Effector memory CD4-positive, alpha-beta T cell (primary cell): ENCODE results near the gene EPN1.

Experiments used
- DNase-seq, 3 donors: peaks; one replicate each; pipeline ENCODE4 v3.0.0-alpha.2; 2020
- H3K27ac ChIP-seq: 2 replicates; pipeline ENCODE4 v1.7.0; 2013; ENCODE audit warnings: mild to moderate bottlenecking, low read length, moderate library complexity; ENCODE audit not compliant: insufficient read depth, poor library complexity, severe bottlenecking
- H3K27me3 ChIP-seq: replicated peaks from 2 replicates; pipeline ENCODE4 v1.7.0; 2013; ENCODE audit warnings: mild to moderate bottlenecking, low read length; ENCODE audit not compliant: insufficient read depth, control insufficient read depth, poor library complexity, severe bottlenecking
- H3K36me3 ChIP-seq: 2 replicates; pipeline ENCODE4 v1.7.0; 2013; ENCODE audit warnings: mild to moderate bottlenecking, low read length, moderate library complexity; ENCODE audit not compliant: control insufficient read depth, insufficient read depth
- H3K4me1 ChIP-seq: 2 replicates; pipeline ENCODE4 v1.7.0; 2013; ENCODE audit warnings: low read length, mild to moderate bottlenecking; ENCODE audit not compliant: control insufficient read depth, insufficient read depth, poor library complexity, severe bottlenecking
- H3K4me3 ChIP-seq: 2 replicates; pipeline ENCODE4 v1.7.0; 2013; ENCODE audit warnings: low read length, low read depth, mild to moderate bottlenecking; ENCODE audit not compliant: insufficient read depth, poor library complexity, severe bottlenecking
- H3K9me3 ChIP-seq: 2 replicates; pipeline ENCODE4 v1.7.0; 2013; ENCODE audit warnings: mild to moderate bottlenecking, low read length, moderate library complexity; ENCODE audit not compliant: control insufficient read depth

Gene EPN1

DNA sequence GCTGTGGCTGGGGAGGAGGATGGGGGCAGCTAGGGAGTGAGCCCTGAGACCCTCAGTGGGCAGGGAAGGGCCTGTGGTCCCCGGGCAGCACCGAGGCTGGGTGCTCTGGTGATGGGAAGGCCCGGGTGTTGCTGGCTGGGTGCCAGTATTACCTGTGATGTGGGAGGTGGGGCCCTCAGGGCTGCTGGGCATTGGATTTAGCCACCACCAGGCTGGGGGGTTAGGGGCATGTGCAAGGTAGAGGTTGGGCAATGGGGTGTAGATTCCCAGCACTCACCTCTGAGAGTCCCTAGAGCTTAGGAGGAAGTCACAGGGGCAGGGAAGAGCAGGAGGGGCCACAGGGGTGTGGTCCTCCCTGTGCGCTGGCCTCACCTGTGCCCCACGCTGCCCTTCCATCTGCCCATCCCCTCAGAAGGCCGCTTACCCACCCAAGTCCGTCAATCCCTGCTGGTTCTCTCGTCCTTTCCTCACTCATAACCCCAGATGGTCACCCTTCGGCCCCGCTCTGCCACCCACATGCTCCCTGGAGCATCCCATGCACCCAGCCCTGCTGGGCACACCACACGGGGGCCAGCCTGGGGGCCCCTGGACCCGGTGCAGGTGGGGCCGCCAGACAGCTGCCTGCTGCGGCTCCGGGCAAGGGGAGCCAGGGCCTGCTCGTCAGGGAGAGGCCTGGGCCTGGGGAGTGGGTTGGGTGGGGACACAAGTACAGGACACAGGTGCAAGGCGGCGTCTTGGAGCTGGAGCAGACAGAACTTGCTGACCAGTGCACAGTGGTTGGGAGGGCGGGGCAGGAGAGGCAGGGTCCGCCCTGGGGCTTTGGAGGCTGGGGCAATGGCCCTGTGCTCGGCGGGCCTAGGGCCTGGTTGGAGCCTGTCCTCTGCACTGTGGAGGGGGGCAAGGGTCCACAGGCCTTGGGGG lies 12.5 kb downstream of the EPN1 start:
- no peaks in the 10 kb centered on the region for H3K27me3 ChIP-seq
- DNase-seq = no peak
- no peak overlapping the region for H3K27ac ChIP-seq
- no peak overlapping the region for H3K4me3 ChIP-seq
- no peaks in the 10 kb centered on the region for H3K4me1 ChIP-seq
- H3K9me3 ChIP-seq = no peaks in the 10 kb centered on the region
- H3K36me3 ChIP-seq = peaks cover 72% of the 10 kb centered on the region

DNA sequence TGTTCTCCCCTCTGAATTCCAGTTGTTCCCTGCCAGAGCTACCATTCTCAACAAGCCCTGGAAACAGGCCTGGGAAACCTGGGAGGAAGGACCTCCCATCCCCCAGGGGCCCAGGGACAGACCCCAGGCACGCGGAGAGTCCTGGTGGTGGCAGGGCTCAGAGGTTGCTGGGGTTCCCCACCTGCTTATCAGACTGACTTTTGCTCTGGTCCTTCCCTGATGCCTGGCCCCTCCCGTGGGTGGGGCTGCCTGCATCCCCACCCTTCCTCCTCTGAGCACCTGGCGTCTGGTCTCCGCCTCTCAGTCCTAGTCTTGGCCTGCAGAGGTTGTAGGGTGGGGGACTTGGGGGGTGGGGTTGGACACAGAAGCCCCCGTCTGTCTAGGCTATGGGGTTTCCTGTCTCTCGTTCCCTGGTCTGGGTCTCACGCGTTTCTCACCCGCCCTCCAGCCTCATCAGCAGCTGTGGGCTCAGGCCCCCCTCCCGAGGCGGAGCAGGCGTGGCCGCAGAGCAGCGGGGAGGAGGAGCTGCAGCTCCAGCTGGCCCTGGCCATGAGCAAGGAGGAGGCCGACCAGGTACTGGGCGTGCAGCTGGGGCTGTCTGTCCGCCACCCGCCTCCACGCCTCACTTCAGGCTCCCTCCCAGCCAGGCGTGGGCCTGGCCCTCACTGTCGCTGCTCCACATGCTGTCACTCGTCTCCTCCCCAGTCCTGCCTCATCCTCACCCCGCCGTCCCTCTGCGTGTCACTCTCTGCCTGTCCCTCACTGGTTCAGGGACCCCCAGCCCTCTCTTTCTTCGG lies 13.6 kb downstream of the EPN1 start:
- peaks cover 81% of the 10 kb centered on the region for H3K36me3 ChIP-seq
- no peaks in the 10 kb centered on the region for H3K27me3 ChIP-seq
- H3K4me1 ChIP-seq = no peaks in the 10 kb centered on the region
- no peak for DNase-seq
- no peak overlapping the region for H3K4me3 ChIP-seq
- H3K27ac ChIP-seq = no peak overlapping the region
- no peaks in the 10 kb centered on the region for H3K9me3 ChIP-seq

DNA sequence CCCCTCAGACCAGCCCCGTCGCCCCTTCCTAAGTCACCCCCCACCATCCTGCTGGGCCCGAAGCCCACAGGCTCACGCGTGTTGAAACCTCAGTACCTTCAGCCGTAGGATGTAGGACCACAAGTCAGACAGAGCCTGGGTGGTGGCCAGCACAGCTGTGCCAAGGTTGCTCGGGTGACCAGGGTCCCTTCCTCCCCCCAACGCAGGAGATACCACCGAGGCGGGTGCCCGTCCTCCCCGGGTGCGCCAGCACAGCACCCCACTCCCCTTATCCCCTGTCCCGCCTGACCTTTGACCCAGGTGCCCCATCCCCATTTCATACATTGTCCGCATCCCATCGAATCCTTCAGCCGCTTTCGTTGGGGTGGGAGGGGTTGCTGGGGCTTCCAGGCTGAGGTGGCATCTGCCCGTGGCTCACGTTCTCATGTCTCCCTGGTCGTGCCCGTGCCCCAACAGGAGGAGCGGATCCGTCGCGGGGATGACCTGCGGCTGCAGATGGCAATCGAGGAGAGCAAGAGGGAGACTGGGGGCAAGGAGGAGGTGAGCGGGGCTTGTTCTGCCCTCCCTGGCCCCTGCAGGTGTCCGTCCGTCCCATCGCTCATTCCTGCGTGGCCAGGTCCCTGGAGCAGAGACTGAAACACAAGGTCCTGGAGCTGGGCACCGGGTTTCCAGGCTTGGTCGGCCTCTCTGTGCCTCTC lies 14.5 kb downstream of the EPN1 start:
- DNase-seq = no peak
- no peak overlapping the region for H3K27ac ChIP-seq
- no peaks in the 10 kb centered on the region for H3K4me1 ChIP-seq
- H3K9me3 ChIP-seq = no peaks in the 10 kb centered on the region
- no peaks in the 10 kb centered on the region for H3K27me3 ChIP-seq
- no peak overlapping the region for H3K4me3 ChIP-seq
- peaks cover 82% of the 10 kb centered on the region for H3K36me3 ChIP-seq

DNA sequence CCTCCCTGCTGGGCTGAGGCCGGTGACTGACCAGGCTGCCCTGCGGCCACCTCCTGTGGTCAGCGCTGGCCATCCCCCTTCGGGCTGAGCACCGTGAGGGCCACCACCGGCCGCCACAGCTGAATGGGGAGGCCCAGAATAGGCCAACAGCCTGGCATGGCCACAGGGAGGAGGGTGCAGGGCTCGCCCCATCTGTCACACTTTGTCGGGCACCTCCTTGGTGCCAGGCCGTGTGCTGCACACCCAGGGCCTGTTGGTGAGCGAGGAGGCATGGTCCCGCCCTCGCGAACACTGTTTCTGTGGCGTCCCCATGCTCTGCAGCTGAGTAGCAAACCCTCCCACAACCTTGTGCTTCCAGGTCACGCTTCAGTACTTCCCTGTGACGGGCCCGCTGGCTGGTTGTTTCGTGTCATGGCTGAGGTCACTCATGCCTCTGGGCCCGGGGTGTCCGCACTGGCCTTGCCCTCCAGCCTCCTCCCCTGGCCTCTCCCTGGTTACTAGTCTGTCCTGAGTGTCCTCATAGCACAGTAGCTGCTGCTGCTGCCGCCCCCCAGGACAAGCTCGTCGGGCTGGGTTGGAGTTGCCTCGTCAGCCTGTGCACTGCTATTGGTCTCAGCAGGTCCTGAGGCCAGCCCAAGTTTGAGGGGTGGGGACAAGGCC lies 15.2 kb downstream of the EPN1 start:
- DNase-seq = no peak
- Histone ChIP-seq H3K27me3 (no peaks in the 10 kb centered on the region), H3K4me1 (no peaks in the 10 kb centered on the region), H3K27ac (no peak overlapping the region), H3K36me3 (peaks cover 82% of the 10 kb centered on the region), H3K4me3 (no peak overlapping the region), H3K9me3 (no peaks in the 10 kb centered on the region)

DNA sequence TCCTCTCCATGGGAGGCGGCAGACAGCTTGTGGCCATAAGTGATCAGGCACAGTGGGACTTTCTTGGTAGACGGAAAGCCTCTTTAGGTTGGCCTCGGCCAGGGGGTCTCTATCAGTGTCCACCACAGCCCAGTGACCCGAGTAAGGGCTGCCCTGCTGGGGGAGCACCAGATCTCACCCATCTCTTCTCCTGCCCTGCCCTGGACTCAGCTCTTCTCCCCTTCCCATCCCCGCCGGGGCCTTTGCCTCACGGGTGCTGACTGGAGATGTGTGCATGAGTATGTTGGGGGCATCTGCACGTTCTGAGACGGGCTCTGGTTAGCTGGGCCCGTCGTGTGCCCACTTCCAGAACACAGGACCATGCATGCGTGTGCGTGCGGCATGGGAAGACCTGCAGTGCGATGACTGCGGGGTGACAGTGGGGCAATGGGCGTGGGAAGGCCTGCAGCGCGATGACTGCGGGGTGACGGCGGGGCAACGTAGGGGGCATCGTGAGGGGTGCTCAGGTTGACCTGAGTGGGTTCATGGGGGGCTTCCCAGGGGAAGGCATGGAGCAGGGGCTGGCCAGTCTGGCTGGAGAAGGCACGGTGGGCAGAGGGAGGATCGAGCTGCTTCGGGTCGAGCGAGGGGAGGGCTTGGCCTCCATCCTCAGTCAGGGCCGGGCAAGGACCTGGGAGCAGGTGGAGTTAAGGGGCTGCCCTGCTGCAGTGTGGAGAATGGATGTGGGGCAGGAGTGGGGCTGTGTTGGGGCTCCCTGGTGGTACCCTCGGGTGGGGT lies 15.9 kb downstream of the EPN1 start:
- H3K27ac ChIP-seq = no peak overlapping the region
- no peak overlapping the region for H3K4me3 ChIP-seq
- H3K36me3 ChIP-seq = peaks cover 81% of the 10 kb centered on the region
- H3K27me3 ChIP-seq = no peaks in the 10 kb centered on the region
- no peaks in the 10 kb centered on the region for H3K9me3 ChIP-seq
- H3K4me1 ChIP-seq = no peaks in the 10 kb centered on the region
- DNase-seq = no peak

DNA sequence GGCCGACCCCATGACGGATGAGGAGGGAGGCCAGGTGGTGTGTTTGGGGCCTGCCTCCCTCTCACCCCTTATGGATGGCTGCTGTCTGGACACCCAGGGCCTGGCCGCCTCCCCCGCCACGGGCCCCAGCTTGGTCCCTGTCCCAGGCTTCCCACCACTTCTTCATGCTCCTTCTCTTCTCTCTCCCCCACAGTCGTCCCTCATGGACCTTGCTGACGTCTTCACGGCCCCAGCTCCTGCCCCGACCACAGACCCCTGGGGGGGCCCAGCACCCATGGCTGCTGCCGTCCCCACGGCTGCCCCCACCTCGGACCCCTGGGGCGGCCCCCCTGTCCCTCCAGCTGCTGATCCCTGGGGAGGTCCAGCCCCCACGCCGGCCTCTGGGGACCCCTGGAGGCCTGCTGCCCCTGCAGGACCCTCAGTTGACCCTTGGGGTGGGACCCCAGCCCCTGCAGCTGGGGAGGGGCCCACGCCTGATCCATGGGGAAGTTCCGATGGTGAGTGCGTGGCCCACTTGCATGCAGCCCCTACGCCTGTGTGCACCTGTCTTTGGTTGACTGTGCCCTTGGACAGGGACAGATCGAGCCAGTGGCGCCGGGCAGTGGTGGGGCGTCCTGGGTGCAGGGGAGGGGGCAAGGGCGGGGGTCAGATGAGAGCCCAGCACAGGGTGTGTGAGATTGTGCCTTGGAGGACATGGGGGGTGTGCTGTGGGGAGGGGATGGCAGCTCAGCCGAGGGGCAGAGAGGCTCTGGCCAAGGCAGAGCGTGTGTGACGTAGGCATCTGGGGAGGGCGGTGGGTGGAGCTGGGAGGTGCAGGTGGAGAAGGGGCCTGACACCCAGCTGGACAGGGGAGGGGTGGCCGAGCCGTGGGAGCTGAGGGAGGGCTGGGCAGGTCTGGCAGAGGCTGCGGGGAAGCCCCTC lies 16.8 kb downstream of the EPN1 start:
- Histone ChIP-seq H3K36me3 (peaks cover 80% of the 10 kb centered on the region), H3K4me1 (no peaks in the 10 kb centered on the region)
- no peak for DNase-seq

DNA sequence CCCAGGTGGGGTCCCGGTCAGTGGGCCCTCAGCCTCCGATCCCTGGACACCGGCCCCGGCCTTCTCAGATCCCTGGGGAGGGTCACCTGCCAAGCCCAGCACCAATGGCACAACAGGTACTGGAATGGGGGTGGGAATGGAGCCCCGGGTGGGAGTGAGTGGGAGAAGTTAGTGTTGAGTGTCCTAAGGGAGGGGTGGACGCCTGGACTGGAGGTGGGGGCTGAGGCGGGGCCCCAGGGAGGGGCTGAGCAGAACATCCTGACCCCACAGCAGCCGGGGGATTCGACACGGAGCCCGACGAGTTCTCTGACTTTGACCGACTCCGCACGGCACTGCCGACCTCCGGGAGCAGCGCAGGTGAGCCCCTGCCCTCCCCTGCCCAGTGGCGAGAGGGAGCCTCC lies 17.7 kb downstream of the EPN1 start:
- Histone ChIP-seq H3K36me3 (peaks cover 83% of the 10 kb centered on the region), H3K4me1 (no peaks in the 10 kb centered on the region), H3K27ac (no peak overlapping the region), H3K4me3 (no peak overlapping the region), H3K27me3 (no peaks in the 10 kb centered on the region), H3K9me3 (no peaks in the 10 kb centered on the region)
- no peak for DNase-seq

More for the DNA sequence above, 16.8 kb downstream of the EPN1 start:
- H3K4me3 ChIP-seq = no peak overlapping the region
- no peaks in the 10 kb centered on the region for H3K27me3 ChIP-seq
- H3K9me3 ChIP-seq = no peaks in the 10 kb centered on the region
- H3K27ac ChIP-seq = no peak overlapping the region

DNA sequence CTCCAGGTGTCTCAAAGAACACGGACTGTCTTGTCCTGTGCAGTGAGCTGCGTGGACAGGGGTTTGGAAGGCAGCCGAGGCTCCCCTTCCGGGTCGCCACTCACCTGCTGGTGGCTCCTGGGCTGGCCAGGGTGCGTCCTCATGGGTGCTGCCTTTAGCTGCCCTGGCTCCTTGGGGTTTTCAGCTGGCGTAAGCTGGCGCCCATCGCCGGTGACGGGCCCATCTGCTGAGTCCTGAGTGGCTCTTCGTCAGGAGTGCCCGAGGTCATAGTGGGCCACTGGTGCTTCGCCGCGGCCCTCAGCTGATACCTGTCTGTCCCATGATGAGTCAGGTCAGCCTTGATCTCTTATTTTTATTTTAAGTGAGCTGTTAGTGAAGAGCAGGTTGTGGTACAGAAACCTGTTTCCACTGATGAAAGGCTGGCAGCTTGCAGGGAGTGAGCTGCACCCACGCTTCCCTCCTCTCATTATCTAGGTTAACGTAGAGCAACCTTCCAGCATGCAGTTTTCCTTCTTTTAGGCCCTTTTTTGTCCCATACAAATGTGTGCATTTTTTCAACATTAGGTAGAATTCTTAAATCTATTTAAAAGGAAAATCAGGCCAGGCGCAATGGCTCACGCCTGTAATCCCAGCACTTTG lies 18.4 kb downstream of the EPN1 start:
- Histone ChIP-seq H3K27me3 (no peaks in the 10 kb centered on the region), H3K4me1 (no peaks in the 10 kb centered on the region), H3K36me3 (peaks cover 82% of the 10 kb centered on the region), H3K27ac (no peak overlapping the region), H3K9me3 (no peaks in the 10 kb centered on the region), H3K4me3 (no peak overlapping the region)
- DNase-seq = no peak
